Prostate gland (tissue), 2 donors: ENCODE results near the gene NMRK2.
"Not testable (repeated sequence)": the region's sequence is repeated elsewhere in the genome, so short reads cannot be mapped to it uniquely, and the experiment has no call there.

Experiments
- CTCF ChIP-seq, 4 experiments: fragments of 200-600 bp in 2 of 4; fragments of 450-650 bp in 2 of 4; sonication (generic) in 2 of 4; IDR thresholded peaks; 1 replicate in 3 of 4; 2 replicates in 1 of 4; pipeline ENCODE4 v1.5.1; 2016 to 2019; ENCODE audit warnings: antibody characterized with exemption in 4 of 4, mild to moderate bottlenecking in 2 of 4, moderate library complexity in 2 of 4
- POLR2A ChIP-seq: fragments of 450-650 bp; IDR thresholded peaks from one replicate; pipeline ENCODE4 v1.6.1; 2016; ENCODE audit warnings: antibody characterized with exemption, mild to moderate bottlenecking
- POLR2AphosphoS5 ChIP-seq: sonication (generic); formaldehyde crosslinking; IDR thresholded peaks from one replicate; pipeline ENCODE4 v1.6.1; 2017; ENCODE audit warnings: antibody characterized with exemption

- not testable (repeated sequence) for TF ChIP-seq CTCF (IDR thresholded peaks at IDR 0.05); POLR2A; POLR2AphosphoS5
These were observed 35.1 kb downstream of the NMRK2 start for GRCh38 chr19:3967983-3968382.
